ENCODE measurements around the gene RIPOR3.
"Not testable (repeated sequence)": the region's sequence is repeated elsewhere in the genome, so short reads cannot be mapped to it uniquely, and the experiment has no call there.

The RIPOR3 gene

GRCh38 chr20:50680105-50680960, 11.0 kb downstream of the RIPOR3 start:
- no peak for DNase-seq (ENCODE audit: low read depth)

GRCh38 chr20:50679753-50680104, 11.6 kb downstream of the RIPOR3 start:
- no peak for DNase-seq (ENCODE audit: low read depth)

- DNase-seq (ENCODE audit: low read depth), result no peak
Observed at GRCh38 chr20:50678169-50678898, 13.0 kb downstream of the RIPOR3 start.

- DNase-seq (ENCODE audit: low read depth), result no peak
Observed at GRCh38 chr20:50676858-50677257, 14.5 kb downstream of the RIPOR3 start.

- DNase-seq (ENCODE audit: low read depth), result not testable (repeated sequence)
Observed at GRCh38 chr20:50676377-50676731, 15.0 kb downstream of the RIPOR3 start.

GRCh38 chr20:50675671-50676376, 15.5 kb downstream of the RIPOR3 start:
- no peak for DNase-seq (ENCODE audit: low read depth)

- no peak for DNase-seq (ENCODE audit: low read depth)
Observed at GRCh38 chr20:50674138-50674825, 17.1 kb downstream of the RIPOR3 start.

- no peak for DNase-seq (ENCODE audit: low read depth)
Observed at GRCh38 chr20:50673466-50674137, 17.7 kb downstream of the RIPOR3 start.

GRCh38 chr20:50673146-50673465, 18.2 kb downstream of the RIPOR3 start:
- no peak for DNase-seq (ENCODE audit: low read depth)

- no peak for DNase-seq (ENCODE audit: low read depth)
Observed at GRCh38 chr20:50672400-50673145, 18.8 kb downstream of the RIPOR3 start.

GRCh38 chr20:50671626-50672025, 19.7 kb downstream of the RIPOR3 start:
- no peak for DNase-seq (ENCODE audit: low read depth)

GRCh38 chr20:50671010-50671409, 20.3 kb downstream of the RIPOR3 start:
- not testable (repeated sequence) for DNase-seq (ENCODE audit: low read depth)

- no peak for DNase-seq (ENCODE audit: low read depth)
Observed at GRCh38 chr20:50670126-50670862, 21.0 kb downstream of the RIPOR3 start.

- no peak for DNase-seq (ENCODE audit: low read depth)
Observed at GRCh38 chr20:50668798-50669197, 22.5 kb downstream of the RIPOR3 start.

- DNase-seq (ENCODE audit: low read depth), result no peak
Observed at GRCh38 chr20:50668326-50668725, 23.0 kb downstream of the RIPOR3 start.

GRCh38 chr20:50666709-50667298, 24.5 kb downstream of the RIPOR3 start:
- no peak for DNase-seq (ENCODE audit: low read depth)

GRCh38 chr20:50664254-50664653, 27.1 kb downstream of the RIPOR3 start:
- DNase-seq (ENCODE audit: low read depth), result no peak

GRCh38 chr20:50663095-50663821, 28.1 kb downstream of the RIPOR3 start:
- no peak for DNase-seq (ENCODE audit: low read depth)

GRCh38 chr20:50659975-50660670, 31.2 kb downstream of the RIPOR3 start:
- DNase-seq (ENCODE audit: low read depth), result no peak
